Breast epithelium (tissue), 4 donors: ENCODE data around the gene CHST8. TPM values are rescaled to one million over a fixed set of nuclear protein-coding genes. Genes with fewer than 3 reads are reported as not detected.

Experiments
- DNase-seq, 2 donors: peaks; one replicate each; pipeline ENCODE4 v3.0.0-alpha.2; 2019; ENCODE audit warnings: low spot score in 2 of 2
- H3K27ac ChIP-seq, 2 donors: fragments of 200-600 bp; sonication (generic) in 1 of 2; one replicate each; pipeline ENCODE4 v1.5.1; 2016 to 2019; ENCODE audit warnings: mild to moderate bottlenecking in 1 of 2
- H3K27me3 ChIP-seq, 2 donors: fragments of 200-600 bp; sonication (generic) in 1 of 2; one replicate each; pipeline versions ENCODE4 v1.5.1 to v1.6.0; 2017 to 2019; ENCODE audit warnings: control low read depth in 1 of 2, mild to moderate bottlenecking in 1 of 2
- H3K36me3 ChIP-seq: fragments of 200-600 bp; one replicate; pipeline ENCODE4 v1.5.1; 2019
- H3K4me1 ChIP-seq, 2 donors: fragments of 200-600 bp; sonication (generic); one replicate each; pipeline ENCODE4 v1.5.1; 2016 to 2019; ENCODE audit warnings: control low read depth in 1 of 2
- H3K4me3 ChIP-seq, 3 donors: fragments of 200-600 bp; sonication (generic); 1 replicate in 2 of 3; 2 replicates in 1 of 3; pipeline ENCODE4 v1.5.1; 2016 to 2019; ENCODE audit warnings: mild to moderate bottlenecking in 3 of 3, moderate library complexity in 2 of 3
- H3K9me3 ChIP-seq, 2 donors: fragments of 200-600 bp; sonication (generic) in 1 of 2; one replicate each; pipeline ENCODE4 v1.5.1; 2016 to 2019; ENCODE audit warnings: control low read depth in 1 of 2
- CTCF ChIP-seq, 3 donors: fragments of 450-650 bp; IDR thresholded peaks; one replicate each; pipeline ENCODE4 v1.5.1; 2016 to 2017; ENCODE audit warnings: antibody characterized with exemption in 3 of 3, mild to moderate bottlenecking in 3 of 3, moderate library complexity in 3 of 3
- POLR2A ChIP-seq: fragments of 450-650 bp; IDR thresholded peaks from one replicate; pipeline ENCODE4 v1.6.1; 2016; ENCODE audit warnings: antibody characterized with exemption, mild to moderate bottlenecking, moderate library complexity
- POLR2AphosphoS5 ChIP-seq, 3 donors: sonication (generic); formaldehyde crosslinking; IDR thresholded peaks; one replicate each; pipeline ENCODE4 v1.6.1; 2017; ENCODE audit warnings: antibody characterized with exemption in 3 of 3
- intact Hi-C: fragments of 100-400 bp; cut with DNase I; formaldehyde crosslinking; loops from one replicate; pipeline ENCODE4 v1.15.1; 2023; ENCODE audit warnings: low total_unique reads
- total RNA-seq, 3 donors: library from RNA; depleted of rRNA; stranded (reverse); fragments of >200 nt; gene quantifications; one replicate each; pipeline ENCODE4 v1.1.0, GENCODE V29; 2016

Gene CHST8
- total RNA-seq, 3 donors from 2014 or later = 0.16 to 14.1 (median 1.6) TPM

- TF ChIP-seq POLR2AphosphoS5 (IDR thresholded peaks at IDR 0.05) (no peak), CTCF (IDR thresholded peaks at IDR 0.05) (no peak), POLR2A (no peak)
- H3K4me1 ChIP-seq = no peaks in the 10 kb centered on the region
- peaks cover 0 to 64% of the 10 kb centered on the region in 2 donors for H3K27me3 ChIP-seq
- no peaks in the 10 kb centered on the region for H3K36me3 ChIP-seq
- H3K4me3 ChIP-seq = no peak overlapping the region
- peak in 1 of 2 donors; percentile 72 for DNase-seq
- intact Hi-C loops = no loop called here
- no peak overlapping the region for H3K27ac ChIP-seq
- no peaks in the 10 kb centered on the region for H3K9me3 ChIP-seq
These were observed 62.3 kb downstream of the CHST8 start for GRCh38 chr19:33683881-33684537.

GRCh38 chr19:33684538-33685232 lies 62.9 kb downstream of the CHST8 start:
- intact Hi-C loops = no loop called here
- Histone ChIP-seq H3K4me1 (no peaks in the 10 kb centered on the region), H3K4me3 (no peak overlapping the region), H3K36me3 (no peaks in the 10 kb centered on the region), H3K27ac (no peak overlapping the region), H3K27me3 (peaks cover 0 to 69% of the 10 kb centered on the region in 2 donors), H3K9me3 (no peaks in the 10 kb centered on the region)
- TF ChIP-seq POLR2A = no peak
- TF ChIP-seq CTCF (IDR thresholded peaks at IDR 0.05) = no peak
- no peak for TF ChIP-seq POLR2AphosphoS5 (IDR thresholded peaks at IDR 0.05)
- peak in 1 of 2 donors; percentile 30 for DNase-seq

- no peak for TF ChIP-seq POLR2AphosphoS5 (IDR thresholded peaks at IDR 0.05)
- no peak for TF ChIP-seq CTCF (IDR thresholded peaks at IDR 0.05)
- Histone ChIP-seq H3K4me1 (no peaks in the 10 kb centered on the region), H3K27me3 (peaks cover 0 to 78% of the 10 kb centered on the region in 2 donors), H3K36me3 (no peaks in the 10 kb centered on the region), H3K27ac (no peak overlapping the region), H3K4me3 (no peak overlapping the region), H3K9me3 (no peaks in the 10 kb centered on the region)
- peak in 1 of 2 donors; percentile 6 for DNase-seq
- intact Hi-C loops = no loop called here
These were observed 63.8 kb downstream of the CHST8 start for GRCh38 chr19:33685541-33685940.

GRCh38 chr19:33686262-33686661 lies 64.5 kb downstream of the CHST8 start:
- no peak overlapping the region for H3K27ac ChIP-seq
- TF ChIP-seq POLR2A (no peak), CTCF (IDR thresholded peaks at IDR 0.05) (no peak), POLR2AphosphoS5 (IDR thresholded peaks at IDR 0.05) (no peak)
- no peaks in the 10 kb centered on the region for H3K4me1 ChIP-seq
- intact Hi-C loops = no loop called here
- no peaks in the 10 kb centered on the region for H3K9me3 ChIP-seq
- H3K4me3 ChIP-seq = no peak overlapping the region
- H3K36me3 ChIP-seq = no peaks in the 10 kb centered on the region
- DNase-seq = peak in 1 of 2 donors; percentile 22
- peaks cover 0 to 78% of the 10 kb centered on the region in 2 donors for H3K27me3 ChIP-seq
